Measurements from ENCODE around the gene NCKAP5. TPM values are rescaled to one million over a fixed set of nuclear protein-coding genes. Genes with fewer than 3 reads are reported as not detected.

NCKAP5 gene
- total and polyA plus RNA-seq, 2 of the 13 experiments (the other 11 are each of a cell fraction or from before 2014, with no cell fraction given): 0.01 TPM; not detected in 1

GRCh38 chr2:133363884-133364283 is 204.4 kb downstream of the NCKAP5 start:
- H4K20me1 ChIP-seq (ENCODE audit: insufficient read depth, low read length): no peaks in the 10 kb centered on the region
- no peaks in the 10 kb centered on the region for H3K9me3 ChIP-seq (ENCODE audit: low read length)
- H3K27ac ChIP-seq (ENCODE audit: extremely low read length, insufficient read depth, low read length): no peak overlapping the region
- TF ChIP-seq ZFP1 (CRISPR knock-in tag; IDR thresholded peaks at IDR 0.05) (no peak), MXI1 (IDR thresholded peaks at IDR 0.05; ENCODE audit: borderline replicate concordance, low read depth, low read length) (no peak), ZNF367 (CRISPR knock-in tag; IDR thresholded peaks at IDR 0.05; ENCODE audit: borderline replicate concordance) (no peak), CCAR2 (optimal IDR thresholded peaks at IDR 0.05; ENCODE audit: low read depth, low read length) (no peak), CREB1 (IDR thresholded peaks at IDR 0.05) (peak; percentile 85), CREB1 (CRISPR knock-in tag; IDR thresholded peaks at IDR 0.05) (no peak)
- no peaks in the 10 kb centered on the region for H3K27me3 ChIP-seq (ENCODE audit: control insufficient read depth in 1 of 2, insufficient read depth in 2 of 2, low read length in 2 of 2)
- CTCF ChIA-PET (ENCODE audit: low intra/inter-chr PET ratio, low total read pairs): no interaction called here
- H2AFZ ChIP-seq (ENCODE audit: low read length): no peak overlapping the region
- 13% methylated on average over 1 of the region's 1 CpG for WGBS (ENCODE audit: low lambda C conversion rate)
- in situ Hi-C loops (cut with HindIII; ENCODE audit: extremely low pct_ligation_motif_present, low pct_unique_long_range_greater_than_20kb) (no loop called here), intact Hi-C loops (cut with micrococcal nuclease; ENCODE audit: unreplicated experiment) (no loop called here)
- POLR2A ChIA-PET: no interaction called here
- H3K79me2 ChIP-seq (ENCODE audit: insufficient read depth, low read length): no peaks in the 10 kb centered on the region
- FAIRE-seq: no peak
- BruUV-seq (replicated peaks): no TSS peak
- no peak overlapping the region for H3K4me2 ChIP-seq (ENCODE audit: low read depth, low read length)
- no peak for ATAC-seq
- H3K36me3 ChIP-seq (replicated peaks in 1 of 2; ENCODE audit: control insufficient read depth in 1 of 2, insufficient read depth in 2 of 2, low read length in 2 of 2): no peaks in the 10 kb centered on the region
- no peaks in the 10 kb centered on the region for H3K4me1 ChIP-seq (ENCODE audit: insufficient read depth, low read length)
- no peak overlapping the region for H3K4me3 ChIP-seq (replicated peaks in 1 of 3; ENCODE audit: insufficient read depth in 1 of 3, low read depth in 2 of 3, low read length in 3 of 3)
- DNase-seq (ENCODE audit: low spot score): no peak
- H3K9ac ChIP-seq (ENCODE audit: insufficient read depth, low read depth, low read length): no peak overlapping the region

- H3K27ac ChIP-seq (ENCODE audit: extremely low read length, insufficient read depth, low read length): no peak overlapping the region
- FAIRE-seq (no peak), ATAC-seq (no peak), DNase-seq (ENCODE audit: low spot score) (no peak)
- no peak overlapping the region for H3K4me2 ChIP-seq (ENCODE audit: low read depth, low read length)
- no peak overlapping the region for H3K4me3 ChIP-seq (replicated peaks in 1 of 3; ENCODE audit: insufficient read depth in 1 of 3, low read depth in 2 of 3, low read length in 3 of 3)
- H3K9me3 ChIP-seq (ENCODE audit: low read length): no peaks in the 10 kb centered on the region
- no peaks in the 10 kb centered on the region for H3K79me2 ChIP-seq (ENCODE audit: insufficient read depth, low read length)
- POLR2A ChIA-PET: no interaction called here
- no peaks in the 10 kb centered on the region for H3K36me3 ChIP-seq (replicated peaks in 1 of 2; ENCODE audit: control insufficient read depth in 1 of 2, insufficient read depth in 2 of 2, low read length in 2 of 2)
- H3K27me3 ChIP-seq (ENCODE audit: control insufficient read depth in 1 of 2, insufficient read depth in 2 of 2, low read length in 2 of 2): no peaks in the 10 kb centered on the region
- WGBS (ENCODE audit: low lambda C conversion rate): 5% methylated on average over 4 of the region's 4 CpGs
- TF ChIP-seq ZNF577 (CRISPR knock-in tag; IDR thresholded peaks at IDR 0.05; ENCODE audit: borderline replicate concordance, low read depth) (no peak), ATF7 (IDR thresholded peaks at IDR 0.05) (peak; percentile 77), ATF7 (CRISPR knock-in tag; IDR thresholded peaks at IDR 0.05) (no peak)
- CTCF ChIA-PET (ENCODE audit: low intra/inter-chr PET ratio, low total read pairs): no interaction called here
- no peak overlapping the region for H2AFZ ChIP-seq (ENCODE audit: low read length)
- H3K4me1 ChIP-seq (ENCODE audit: insufficient read depth, low read length): no peaks in the 10 kb centered on the region
- H3K9ac ChIP-seq (ENCODE audit: insufficient read depth, low read depth, low read length): no peak overlapping the region
- no peaks in the 10 kb centered on the region for H4K20me1 ChIP-seq (ENCODE audit: insufficient read depth, low read length)
- BruUV-seq (replicated peaks): no TSS peak
- in situ Hi-C loops (cut with HindIII; ENCODE audit: extremely low pct_ligation_motif_present, low pct_unique_long_range_greater_than_20kb): no loop called here
- intact Hi-C loops (cut with micrococcal nuclease; ENCODE audit: unreplicated experiment): no loop called here
These were observed 206.2 kb downstream of the NCKAP5 start for GRCh38 chr2:133362061-133362476.

All from HepG2 (cell line).